IMR-90 (cell line): ENCODE results near the gene TUBB6. TPM values are rescaled to one million over a fixed set of nuclear protein-coding genes. Genes with fewer than 3 reads are reported as not detected.

Experiments
- ATAC-seq: fragments of 200-7000 bp; cut with Tn5 transposase; 2 replicates; pipeline ENCODE4 v1.9.1; 2020; ENCODE audit warnings: low read depth, mild to moderate bottlenecking, moderate library complexity
- BruUV-seq: library from RNA; stranded (reverse); fragments of 400-500 nt; replicated peaks from 2 replicates; lab custom pipeline; 2021; lab: Mats Ljungman, UMichigan
- CTCF ChIA-PET: fragments of 300-600 bp; formaldehyde crosslinking; extraction: SDS; loops from one replicate; lab custom pipeline; 2021; ENCODE audit warnings: antibody characterized with exemption; lab: Yijun Ruan, JAX
- POLR2A ChIA-PET: fragments of 300-600 bp; sonication (Branson Sonifier 250); formaldehyde crosslinking; loops from one replicate; lab custom pipeline; 2022; ENCODE audit warnings: antibody characterized with exemption; ENCODE audit not compliant: unreplicated experiment; lab: Charles Lee
- DNase-seq: peaks from one replicate; pipeline ENCODE4 v3.0.0; 2013
- H2AFZ ChIP-seq: replicated peaks from 2 replicates; pipeline ENCODE3; 2013; ENCODE audit warnings: low read length, mild to moderate bottlenecking; ENCODE audit not compliant: poor library complexity
- H2AK5ac ChIP-seq: 2 replicates; pipeline ENCODE4 v1.6.1; 2013; ENCODE audit warnings: low read depth, low read length, inconsistent platforms
- H2AK9ac ChIP-seq: replicated peaks from 2 replicates; pipeline ENCODE3; 2013; ENCODE audit warnings: mild to moderate bottlenecking, low read depth, low read length, moderate library complexity; ENCODE audit not compliant: poor library complexity
- H2BK120ac ChIP-seq: 2 replicates; pipeline ENCODE4 v1.6.1; 2013; ENCODE audit warnings: low read depth, low read length, inconsistent platforms
- H2BK15ac ChIP-seq: 3 replicates; pipeline ENCODE4 v1.6.1; 2013; ENCODE audit warnings: low read depth, low read length, inconsistent platforms
- H2BK20ac ChIP-seq: 2 replicates; pipeline ENCODE4 v1.6.1; 2013; ENCODE audit warnings: low read depth, mild to moderate bottlenecking, inconsistent platforms, low read length, moderate library complexity
- H2BK5ac ChIP-seq: 2 replicates; pipeline ENCODE4 v1.6.1; 2013; ENCODE audit warnings: mild to moderate bottlenecking, low read depth, low read length, inconsistent platforms; ENCODE audit not compliant: poor library complexity, severe bottlenecking
- H3K14ac ChIP-seq: replicated peaks from 2 replicates; pipeline ENCODE4 v1.6.1; 2013; ENCODE audit warnings: low read depth, low read length, inconsistent platforms
- H3K18ac ChIP-seq: 2 replicates; pipeline ENCODE4 v1.6.1; 2013; ENCODE audit warnings: low read depth, low read length, control low read depth
- H3K23ac ChIP-seq: 2 replicates; pipeline ENCODE4 v1.6.1; 2013; ENCODE audit warnings: low read depth, low read length, inconsistent platforms
- H3K27ac ChIP-seq: 2 replicates; pipeline ENCODE4 v1.5.1; 2013; ENCODE audit warnings: mild to moderate bottlenecking, control low read depth, low read length; ENCODE audit not compliant: insufficient read depth
- H3K27me3 ChIP-seq: 2 replicates; pipeline ENCODE4 v1.6.1; 2013; ENCODE audit warnings: low read length; ENCODE audit not compliant: control insufficient read depth, insufficient read depth
- H3K36me3 ChIP-seq: 2 replicates; pipeline ENCODE4 v1.6.1; 2013; ENCODE audit warnings: low read length, mixed read lengths; ENCODE audit not compliant: control insufficient read depth, insufficient read depth
- H3K4ac ChIP-seq: 2 replicates; pipeline ENCODE4 v1.6.1; 2013; ENCODE audit warnings: low read depth, low read length, inconsistent platforms
- H3K4me1 ChIP-seq: 2 replicates; pipeline ENCODE4 v1.6.1; 2013; ENCODE audit warnings: low read length, mixed read lengths; ENCODE audit not compliant: control insufficient read depth, insufficient read depth
- H3K4me2 ChIP-seq: 2 replicates; pipeline ENCODE4 v1.6.1; 2013; ENCODE audit warnings: low read depth, mild to moderate bottlenecking, control low read depth, low read length, moderate library complexity
- H3K4me3 ChIP-seq: 2 replicates; pipeline ENCODE4 v1.5.1; 2013; ENCODE audit warnings: low read depth, mild to moderate bottlenecking, control low read depth, low read length, moderate library complexity; ENCODE audit not compliant: insufficient read depth
- H3K56ac ChIP-seq: 2 replicates; pipeline ENCODE4 v1.6.1; 2013; ENCODE audit warnings: low read length, inconsistent platforms; ENCODE audit not compliant: insufficient read depth; ENCODE audit errors: extremely low read depth
- H3K79me1 ChIP-seq, 2 experiments: 2 replicates each; pipeline ENCODE4 v1.6.1; 2013; ENCODE audit warnings: low read length in 2 of 2, inconsistent platforms in 1 of 2, low read depth in 1 of 2
- H3K9ac ChIP-seq: 2 replicates; pipeline ENCODE4 v1.6.1; 2013; ENCODE audit warnings: low read depth, low read length, control low read depth
- H3K9me1 ChIP-seq: 2 replicates; pipeline ENCODE4 v1.6.1; 2013; ENCODE audit warnings: low read length, inconsistent platforms; ENCODE audit not compliant: insufficient read depth
- H3K9me3 ChIP-seq: 2 replicates; pipeline ENCODE4 v1.6.1; 2013; ENCODE audit warnings: low read length; ENCODE audit not compliant: control insufficient read depth, insufficient read depth
- H4K20me1 ChIP-seq: 2 replicates; pipeline ENCODE4 v1.6.1; 2013; ENCODE audit warnings: low read length, inconsistent platforms; ENCODE audit not compliant: insufficient read depth
- H4K5ac ChIP-seq: 2 replicates; pipeline ENCODE4 v1.6.1; 2013; ENCODE audit warnings: mild to moderate bottlenecking, low read depth, low read length, control low read depth
- H4K8ac ChIP-seq, 2 experiments: 2 replicates each; pipeline ENCODE4 v1.6.1; 2013; ENCODE audit warnings: low read depth in 2 of 2, low read length in 2 of 2, control low read depth in 1 of 2, inconsistent platforms in 1 of 2
- H4K91ac ChIP-seq: 2 replicates; pipeline ENCODE4 v1.6.1; 2013; ENCODE audit warnings: low read depth, low read length, inconsistent platforms; ENCODE audit not compliant: insufficient read depth
- CEBPB ChIP-seq: IDR thresholded peaks from 2 replicates; pipeline ENCODE4 v1.6.1; 2012; ENCODE audit warnings: low read depth, low read length, improper control_type of control experiment
- WGBS, 2 experiments: methylation state at CpG; one replicate each; pipeline versions ENCODE4 v1.1.5 to v1.1.7; 2013; ENCODE audit warnings: missing lambda C conversion rate in 2 of 2; ENCODE audit not compliant: insufficient read length in 1 of 2; ENCODE audit errors: extremely low coverage in 2 of 2; 5-methylcytosine and 5-hydroxymethylcytosine counted together
- dilution Hi-C: fragments of 300-500 bp; cut with HindIII; formaldehyde crosslinking; loops from one replicate; pipeline ENCODE4 v1.14.3; 2018; ENCODE audit warnings: low sequenced_read_pairs; ENCODE audit not compliant: unreplicated experiment
- in situ Hi-C: fragments of 300-500 bp; cut with MboI; formaldehyde crosslinking; loops from 3 replicates; pipeline ENCODE4 v1.14.3; 2019; ENCODE audit warnings: low sequenced_read_pairs, inconsistent platforms, mixed read lengths
- intact Hi-C: fragments of 100-400 bp; cut with micrococcal nuclease; formaldehyde crosslinking; loops from 2 replicates; pipeline ENCODE4 v1.10.0; 2022
- polyA plus RNA-seq, 3 experiments: library from polyadenylated mRNA; depleted of rRNA; stranded (reverse); fragments of >200 nt; gene quantifications; 2 replicates each; pipeline ENCODE4 v1.2.3, GENCODE V29; 2012; ENCODE audit warnings: low replicate concordance in 1 of 3
- total RNA-seq: library from RNA; depleted of rRNA; stranded (reverse); fragments of >200 nt; gene quantifications from 2 replicates; pipeline ENCODE4 v1.2.3, GENCODE V29; 2012

Gene TUBB6
- total and polyA plus RNA-seq, 2 of the 4 experiments (the other 2 are of a cell fraction), result 927 to 1,040 TPM

- Histone ChIP-seq H3K4me2 (no peak overlapping the region), H3K9me3 (no peaks in the 10 kb centered on the region), H3K27me3 (no peaks in the 10 kb centered on the region), H3K9ac (no peak overlapping the region), H2BK15ac (no peak overlapping the region), H3K4ac (no peak overlapping the region), H4K20me1 (peaks cover 14% of the 10 kb centered on the region), H3K79me1 (peaks cover 0 to 7% of the 10 kb centered on the region in 2 experiments; a peak in 1 of 4 replicates), H3K18ac (no peak overlapping the region), H3K4me1 (no peaks in the 10 kb centered on the region), H3K23ac (no peak overlapping the region), H4K91ac (no peak overlapping the region), H2BK20ac (no peak overlapping the region), H3K9me1 (peaks cover 5% of the 10 kb centered on the region; the same call in 1 of the 2 replicates), H2AK5ac (no peak overlapping the region), H2AFZ (no peak overlapping the region), H2BK120ac (no peak overlapping the region), H2BK5ac (no peak overlapping the region), H3K27ac (no peak overlapping the region), H3K36me3 (peaks cover 44% of the 10 kb centered on the region), H4K8ac (no peak overlapping the region), H2AK9ac (no peak overlapping the region), H3K4me3 (no peak overlapping the region), H3K56ac (no peak overlapping the region), H3K14ac (no peak overlapping the region), H4K5ac (no peak overlapping the region)
- WGBS, 2 experiments, result no CpG with 5 or more reads among the region's 4 CpGs
- intact Hi-C loops (no loop called here), dilution Hi-C loops (no loop called here), in situ Hi-C loops (no loop called here)
- POLR2A ChIA-PET, result no interaction called here
- DNase-seq (no peak), ATAC-seq (no peak)
- no peak for TF ChIP-seq CEBPB
- CTCF ChIA-PET, result interaction anchor here (1.5 kb wide), 1 partner anchor 15 kb away, joined by 5 read pairs; no protein-coding TSS in a partner anchor
- BruUV-seq, result TSS peak; percentile 14
Measured at GRCh38 chr18:12342661-12343060, 34.6 kb downstream of the TUBB6 start.
